ENCODE results near the gene RCVRN.
"Not testable (repeated sequence)": the region's sequence is repeated elsewhere in the genome, so short reads cannot be mapped to it uniquely, and the experiment has no call there.

Gene RCVRN

GRCh38 chr17:9922012-9922848, 17.2 kb upstream of the RCVRN start:
- TF ChIP-seq CTCF (IDR thresholded peaks at IDR 0.05; ENCODE audit: low read depth, low read length, missing control alignments) = no peak
- H3K27me3 ChIP-seq (replicated peaks) = no peaks in the 10 kb centered on the region
- no peak for DNase-seq
- in situ Hi-C loops (cut with HindIII; ENCODE audit: low pct_ligation_motif_present, low sequenced_read_pairs) = no loop called here
- H3K4me3 ChIP-seq (ENCODE audit: low read depth, low read length) = no peak overlapping the region
- no peaks in the 10 kb centered on the region for H3K36me3 ChIP-seq (replicated peaks)
- no peak overlapping the region for H3K27ac ChIP-seq

- DNase-seq; in situ Hi-C loops (cut with HindIII; ENCODE audit: low pct_ligation_motif_present, low sequenced_read_pairs); H3K36me3 ChIP-seq (replicated peaks): not testable (repeated sequence)
Measured at GRCh38 chr17:9921216-9921615, 16.1 kb upstream of the RCVRN start.

GRCh38 chr17:9918804-9919352, 13.8 kb upstream of the RCVRN start:
- no peak overlapping the region for H3K4me3 ChIP-seq (ENCODE audit: low read depth, low read length)
- DNase-seq = no peak
- in situ Hi-C loops (cut with HindIII; ENCODE audit: low pct_ligation_motif_present, low sequenced_read_pairs) = no loop called here
- no peak overlapping the region for H3K27ac ChIP-seq
- no peaks in the 10 kb centered on the region for H3K36me3 ChIP-seq (replicated peaks)
- TF ChIP-seq CTCF (IDR thresholded peaks at IDR 0.05; ENCODE audit: low read depth, low read length, missing control alignments) = no peak
- H3K27me3 ChIP-seq (replicated peaks) = no peaks in the 10 kb centered on the region

More at GRCh38 chr17:9921216-9921615, 16.1 kb upstream of the RCVRN start:
- not testable (repeated sequence) for H3K27me3 ChIP-seq (replicated peaks); H3K27ac ChIP-seq; H3K4me3 ChIP-seq (ENCODE audit: low read depth, low read length)

- no peak for DNase-seq
- H3K27ac ChIP-seq = no peak overlapping the region
- H3K4me3 ChIP-seq (ENCODE audit: low read depth, low read length) = no peak overlapping the region
- in situ Hi-C loops (cut with HindIII; ENCODE audit: low pct_ligation_motif_present, low sequenced_read_pairs) = no loop called here
- no peaks in the 10 kb centered on the region for H3K36me3 ChIP-seq (replicated peaks)
- no peaks in the 10 kb centered on the region for H3K27me3 ChIP-seq (replicated peaks)
- no peak for TF ChIP-seq CTCF (IDR thresholded peaks at IDR 0.05; ENCODE audit: low read depth, low read length, missing control alignments)
Measured at GRCh38 chr17:9918352-9918751, 13.3 kb upstream of the RCVRN start.

GRCh38 chr17:9917801-9918200, 12.7 kb upstream of the RCVRN start:
- H3K36me3 ChIP-seq (replicated peaks) = no peaks in the 10 kb centered on the region
- no peak for TF ChIP-seq CTCF (IDR thresholded peaks at IDR 0.05; ENCODE audit: low read depth, low read length, missing control alignments)
- no peak overlapping the region for H3K4me3 ChIP-seq (ENCODE audit: low read depth, low read length)
- no peak for DNase-seq
- in situ Hi-C loops (cut with HindIII; ENCODE audit: low pct_ligation_motif_present, low sequenced_read_pairs) = no loop called here
- H3K27ac ChIP-seq = no peak overlapping the region
- H3K27me3 ChIP-seq (replicated peaks) = no peaks in the 10 kb centered on the region

GRCh38 chr17:9917131-9917530, 12.1 kb upstream of the RCVRN start:
- H3K4me3 ChIP-seq (ENCODE audit: low read depth, low read length) = no peak overlapping the region
- in situ Hi-C loops (cut with HindIII; ENCODE audit: low pct_ligation_motif_present, low sequenced_read_pairs) = no loop called here
- H3K27ac ChIP-seq = no peak overlapping the region
- H3K27me3 ChIP-seq (replicated peaks) = no peaks in the 10 kb centered on the region
- TF ChIP-seq CTCF (IDR thresholded peaks at IDR 0.05; ENCODE audit: low read depth, low read length, missing control alignments) = no peak
- no peaks in the 10 kb centered on the region for H3K36me3 ChIP-seq (replicated peaks)
- no peak for DNase-seq
